Testis (tissue), 2 donors: ENCODE data around the gene CMTM8.

ENCODE experiments used
- POLR2A ChIP-seq: fragments of 450-650 bp; IDR thresholded peaks from one replicate; pipeline ENCODE4 v1.6.1; 2017; ENCODE audit warnings: antibody characterized with exemption, mild to moderate bottlenecking, moderate library complexity
- TF ChIP-seq, protein P1 (sequence below), 3 experiments: fragments of 450-650 bp in 2 of 3; fragments of 200-600 bp in 1 of 3; sonication (generic) in 1 of 3; IDR thresholded peaks; one replicate each; pipeline ENCODE4 v1.5.1; 2016 to 2019; ENCODE audit warnings: antibody characterized with exemption in 3 of 3, mild to moderate bottlenecking in 2 of 3, moderate library complexity in 1 of 3

DNA sequence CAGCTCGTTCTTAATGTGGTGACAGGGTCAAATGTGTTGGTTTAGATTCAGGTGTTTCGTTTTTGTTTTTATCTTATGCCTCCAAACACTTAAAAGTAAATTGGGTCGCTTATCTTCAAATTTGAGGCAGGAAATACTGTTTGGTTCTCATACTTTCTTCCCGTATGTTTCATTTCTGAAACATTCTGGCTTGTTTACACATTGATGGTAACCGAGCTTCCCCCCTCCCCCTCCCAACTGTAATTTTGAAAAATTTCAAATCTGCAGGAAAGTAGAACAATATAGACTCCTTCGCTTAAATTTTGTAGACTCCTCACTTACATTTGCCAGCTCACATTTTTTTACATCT is 64.9 kb downstream of the CMTM8 start:
- TF ChIP-seq, protein P1, sequence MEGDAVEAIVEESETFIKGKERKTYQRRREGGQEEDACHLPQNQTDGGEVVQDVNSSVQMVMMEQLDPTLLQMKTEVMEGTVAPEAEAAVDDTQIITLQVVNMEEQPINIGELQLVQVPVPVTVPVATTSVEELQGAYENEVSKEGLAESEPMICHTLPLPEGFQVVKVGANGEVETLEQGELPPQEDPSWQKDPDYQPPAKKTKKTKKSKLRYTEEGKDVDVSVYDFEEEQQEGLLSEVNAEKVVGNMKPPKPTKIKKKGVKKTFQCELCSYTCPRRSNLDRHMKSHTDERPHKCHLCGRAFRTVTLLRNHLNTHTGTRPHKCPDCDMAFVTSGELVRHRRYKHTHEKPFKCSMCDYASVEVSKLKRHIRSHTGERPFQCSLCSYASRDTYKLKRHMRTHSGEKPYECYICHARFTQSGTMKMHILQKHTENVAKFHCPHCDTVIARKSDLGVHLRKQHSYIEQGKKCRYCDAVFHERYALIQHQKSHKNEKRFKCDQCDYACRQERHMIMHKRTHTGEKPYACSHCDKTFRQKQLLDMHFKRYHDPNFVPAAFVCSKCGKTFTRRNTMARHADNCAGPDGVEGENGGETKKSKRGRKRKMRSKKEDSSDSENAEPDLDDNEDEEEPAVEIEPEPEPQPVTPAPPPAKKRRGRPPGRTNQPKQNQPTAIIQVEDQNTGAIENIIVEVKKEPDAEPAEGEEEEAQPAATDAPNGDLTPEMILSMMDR (IDR thresholded peaks at IDR 0.05) = no peak
- TF ChIP-seq POLR2A = no peak
